CD4-positive, alpha-beta T cell (primary cell): ENCODE results near the gene ERCC2. TPM values are rescaled to one million over a fixed set of nuclear protein-coding genes. Genes with fewer than 3 reads are reported as not detected.

Experiments used
- ATAC-seq: fragments of 200-7000 bp; cut with Tn5 transposase; one replicate; pipeline ENCODE4 v1.10.0; 2022; ENCODE audit warnings: mild to moderate bottlenecking; ENCODE audit not compliant: poor library complexity
- CTCF ChIA-PET: fragments of 350-600 bp; sonication (Branson Sonifier 250); formaldehyde crosslinking; loops from one replicate; lab custom pipeline; 2021; ENCODE audit warnings: antibody characterized with exemption, inconsistent platforms; lab: Charles Lee
- POLR2A ChIA-PET: fragments of 350-600 bp; sonication (Branson Sonifier 250); formaldehyde crosslinking; loops from one replicate; lab custom pipeline; 2021; ENCODE audit warnings: antibody characterized with exemption, inconsistent platforms; lab: Charles Lee
- DNase-seq, 14 experiments: peaks; one replicate each; pipeline ENCODE4 v3.0.0-alpha.2; 2013 to 2020; ENCODE audit warnings: mixed read lengths in 2 of 14
- H3K27ac ChIP-seq, 2 donors: one replicate each; pipeline versions ENCODE4 v1.5.1 to v1.7.0; 2013; ENCODE audit warnings: low read length in 2 of 2, low read depth in 1 of 2, mild to moderate bottlenecking in 1 of 2
- H3K27me3 ChIP-seq, 2 experiments: 1 replicate in 1 of 2; 2 replicates in 1 of 2; pipeline versions ENCODE4 v1.6.1 to v1.7.0; 2013; ENCODE audit warnings: low read length in 2 of 2, control low read depth in 1 of 2, mild to moderate bottlenecking in 1 of 2, moderate library complexity in 1 of 2; ENCODE audit not compliant: insufficient read depth in 2 of 2, control insufficient read depth in 1 of 2
- H3K36me3 ChIP-seq: one replicate; pipeline ENCODE4 v1.6.1; 2013; ENCODE audit warnings: low read length, control low read depth; ENCODE audit not compliant: insufficient read depth
- H3K4me1 ChIP-seq: one replicate; pipeline ENCODE4 v1.6.1; 2013; ENCODE audit warnings: low read length, control low read depth; ENCODE audit not compliant: insufficient read depth
- H3K4me3 ChIP-seq: one replicate; pipeline ENCODE4 v1.5.1; 2013; ENCODE audit warnings: mild to moderate bottlenecking, low read length, moderate library complexity
- H3K9me3 ChIP-seq, 2 experiments: 1 replicate in 1 of 2; 2 replicates in 1 of 2; pipeline versions ENCODE4 v1.6.1 to v1.7.0; 2013; ENCODE audit warnings: low read length in 2 of 2, mild to moderate bottlenecking in 2 of 2, control low read depth in 1 of 2, moderate library complexity in 1 of 2; ENCODE audit not compliant: control insufficient read depth in 1 of 2, insufficient read depth in 1 of 2
- H3K27ac Mint-ChIP-seq: one replicate; pipeline ENCODE4 v1.8.0; 2020; ENCODE audit warnings: mixed read lengths
- H3K27me3 Mint-ChIP-seq: one replicate; pipeline ENCODE4 v1.8.0; 2021; ENCODE audit warnings: mixed read lengths
- H3K36me3 Mint-ChIP-seq: one replicate; pipeline ENCODE4 v1.8.0; 2021; ENCODE audit warnings: low read depth, mixed read lengths
- H3K4me1 Mint-ChIP-seq: one replicate; pipeline ENCODE4 v1.8.0; 2021; ENCODE audit warnings: low read depth, mixed read lengths
- H3K4me3 Mint-ChIP-seq: one replicate; pipeline ENCODE4 v1.8.0; 2020; ENCODE audit warnings: mild to moderate bottlenecking, mixed read lengths
- H3K9me3 Mint-ChIP-seq: one replicate; pipeline ENCODE4 v1.8.0; 2020; ENCODE audit warnings: mixed read lengths
- CTCF ChIP-seq: fragments of 200-600 bp; IDR thresholded peaks from one replicate; pipeline ENCODE4 v1.8.0; 2022; ENCODE audit warnings: antibody characterized with exemption, mild to moderate bottlenecking
- intact Hi-C, 2 experiments: fragments of 100-400 bp; cut with DNase I in 1 of 2; cut with micrococcal nuclease in 1 of 2; formaldehyde crosslinking; loops; one replicate each; pipeline versions ENCODE4 v1.15.1 to v1.9.0; 2023 to 2025; cut with DNase I, micrococcal nuclease
- total RNA-seq, 174 experiments: library from RNA in 2 of 174; stranded (reverse) in 2 of 174; gene quantifications; one replicate each; pipeline ENCODE4 v1.2.3 and lab custom pipeline; 2021 to 2026

ERCC2 gene
- total RNA-seq, 2 experiments from 2014 or later = 8.7 to 9.6 TPM

GRCh38 chr19:45404557-45405434 is 34.4 kb upstream of the ERCC2 start, which contains the start of gene PPP1R13L:
TSS of gene PPP1R13L (minus strand) at chr19:45405069. CDS start at chr19:45398318, 6,751 bp downstream.
- ATAC-seq = peak; percentile 5
- Mint-ChIP-seq H3K9me3 (no peaks in the 10 kb centered on the region), H3K36me3 (peaks cover 12% of the 10 kb centered on the region), H3K27me3 (peaks cover 51% of the 10 kb centered on the region), H3K4me1 (peaks cover 40% of the 10 kb centered on the region), H3K27ac (peak within 1 kb of the TSS; percentile 79), H3K4me3 (peak within 1 kb of the TSS; percentile 97)
- Histone ChIP-seq H3K4me3 (peak within 1 kb of the TSS; percentile 67), H3K27ac (peak within 1 kb of the TSS; percentile 70 to 86), H3K27me3 (peaks cover 27 to 30% of the 10 kb centered on the region in 2 experiments), H3K36me3 (no peaks in the 10 kb centered on the region), H3K4me1 (peaks cover 45% of the 10 kb centered on the region), H3K9me3 (peaks cover 0 to 10% of the 10 kb centered on the region in 2 experiments)
- POLR2A ChIA-PET = interaction anchor here (1.3 to 1.5 kb wide), 2 partner anchors 74 to 81 kb away, joined by 3 to 6 read pairs; no protein-coding TSS in a partner anchor
- no peak for TF ChIP-seq CTCF
- DNase-seq = peak in 11 of 14 experiments; percentile 24 to 73 (median 42)
- intact Hi-C loops = loop anchor here (2.0 to 10.0 kb wide), 3 partner anchors 74 to 460 kb away; partner anchors contain the start of genes FOXA3 (in 1 of the 2), MARK4 (in 1 of the 2) and SYMPK (in 1 of the 2)
- CTCF ChIA-PET = interaction anchor here (0.6 to 3.5 kb wide), 6 partner anchors 34 to 238 kb away, joined by 4 to 22 read pairs (median 8); no protein-coding TSS in a partner anchor

- DNase-seq (peak in 13 of 14 experiments; percentile 28 to 78 (median 56)), ATAC-seq (no peak)
- intact Hi-C loops = loop anchor here (2.0 to 10.0 kb wide), 3 partner anchors 75 to 461 kb away; partner anchors contain the start of genes FOXA3 (in 1 of the 2), MARK4 (in 1 of the 2) and SYMPK (in 1 of the 2)
- H3K9me3 Mint-ChIP-seq = no peaks in the 10 kb centered on the region
- peak; percentile 27 for TF ChIP-seq CTCF
- H3K36me3 ChIP-seq = no peaks in the 10 kb centered on the region
- peak overlapping the region; percentile 97 for H3K4me3 Mint-ChIP-seq
- peak overlapping the region; percentile 31 for H3K27ac Mint-ChIP-seq
- ChIA-PET POLR2A (interaction anchor here (1.3 to 1.5 kb wide), 2 partner anchors 75 to 82 kb away, joined by 3 to 6 read pairs; no protein-coding TSS in a partner anchor), CTCF (interaction anchor here (0.6 to 3.5 kb wide), 6 partner anchors 35 to 238 kb away, joined by 4 to 22 read pairs (median 8); no protein-coding TSS in a partner anchor)
- H3K4me3 ChIP-seq = peak overlapping the region; percentile 67
- peaks cover 28 to 30% of the 10 kb centered on the region in 2 experiments for H3K27me3 ChIP-seq
- peaks cover 9% of the 10 kb centered on the region for H3K36me3 Mint-ChIP-seq
- no peak overlapping the region for H3K27ac ChIP-seq
- peaks cover 40% of the 10 kb centered on the region for H3K4me1 Mint-ChIP-seq
- peaks cover 44% of the 10 kb centered on the region for H3K4me1 ChIP-seq
- peaks cover 57% of the 10 kb centered on the region for H3K27me3 Mint-ChIP-seq
- peaks cover 0 to 10% of the 10 kb centered on the region in 2 experiments for H3K9me3 ChIP-seq
Measured at GRCh38 chr19:45403781-45404556, 33.6 kb upstream of the ERCC2 start.
